Eye (tissue), 1 donor: ENCODE results near the gene EEF1A2.

Experiments
- DNase-seq: peaks from one replicate; pipeline ENCODE4 v3.0.0-alpha.2; 2015

The EEF1A2 gene

DNA sequence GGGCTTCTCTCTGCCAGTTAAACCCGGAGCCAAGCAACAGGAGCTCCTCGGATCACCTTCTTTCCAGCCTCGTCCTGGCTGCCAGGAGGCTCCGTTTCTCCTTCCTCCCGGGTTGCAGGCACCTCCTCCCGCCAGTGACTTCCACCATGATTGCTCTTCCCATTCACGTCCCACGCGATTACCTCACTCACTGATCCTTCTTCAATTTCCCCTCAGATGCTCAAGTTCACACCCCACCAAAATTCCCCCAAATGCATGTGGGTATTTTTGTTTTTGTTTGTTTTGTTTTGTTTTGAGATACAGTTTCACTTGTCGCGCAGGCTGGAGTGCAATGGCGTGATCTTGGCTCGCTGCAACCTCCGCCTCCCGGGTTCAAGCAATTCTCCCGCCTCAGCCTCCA, 51.6 kb downstream of the EEF1A2 start:
- no peak for DNase-seq

DNA sequence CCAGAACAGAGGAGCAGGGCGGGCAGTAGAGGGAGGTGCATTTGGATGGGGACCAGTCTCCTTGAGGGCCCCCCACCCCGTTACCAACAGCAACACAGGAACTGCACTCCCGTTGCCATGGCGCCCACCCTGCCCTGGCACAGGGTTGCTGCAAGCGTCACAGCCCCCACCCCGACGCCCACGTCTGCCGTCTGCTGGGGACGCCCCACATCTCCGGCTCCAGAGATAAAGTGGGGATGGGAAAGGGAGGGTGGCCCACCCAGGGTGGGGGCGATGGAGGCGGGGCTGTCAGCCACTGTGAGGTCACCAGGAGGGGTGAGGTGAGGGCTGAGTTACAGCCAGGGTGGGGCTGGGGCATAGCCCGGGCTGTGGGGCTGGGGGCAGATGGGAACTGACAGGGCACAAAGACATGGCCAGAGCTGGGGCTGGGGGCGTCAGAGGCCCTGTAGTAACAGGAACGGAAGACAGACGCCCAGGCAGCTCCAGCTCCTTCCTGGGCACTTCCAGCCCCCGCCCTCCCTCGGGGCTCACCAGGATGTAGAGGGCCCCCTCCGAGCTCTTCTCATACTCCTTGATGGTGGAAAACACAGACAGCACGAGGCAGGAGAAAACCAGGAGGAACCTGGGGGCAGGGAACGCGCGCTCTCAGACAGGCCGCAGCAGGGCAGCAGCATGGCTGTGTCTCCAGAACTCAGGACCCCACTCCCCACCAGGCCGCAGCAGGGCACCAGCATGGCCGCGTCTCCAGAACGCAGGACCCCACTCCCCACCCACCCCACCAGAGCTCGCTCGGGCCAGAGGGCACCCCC, 52.5 kb downstream of the EEF1A2 start:
- DNase-seq = no peak

DNA sequence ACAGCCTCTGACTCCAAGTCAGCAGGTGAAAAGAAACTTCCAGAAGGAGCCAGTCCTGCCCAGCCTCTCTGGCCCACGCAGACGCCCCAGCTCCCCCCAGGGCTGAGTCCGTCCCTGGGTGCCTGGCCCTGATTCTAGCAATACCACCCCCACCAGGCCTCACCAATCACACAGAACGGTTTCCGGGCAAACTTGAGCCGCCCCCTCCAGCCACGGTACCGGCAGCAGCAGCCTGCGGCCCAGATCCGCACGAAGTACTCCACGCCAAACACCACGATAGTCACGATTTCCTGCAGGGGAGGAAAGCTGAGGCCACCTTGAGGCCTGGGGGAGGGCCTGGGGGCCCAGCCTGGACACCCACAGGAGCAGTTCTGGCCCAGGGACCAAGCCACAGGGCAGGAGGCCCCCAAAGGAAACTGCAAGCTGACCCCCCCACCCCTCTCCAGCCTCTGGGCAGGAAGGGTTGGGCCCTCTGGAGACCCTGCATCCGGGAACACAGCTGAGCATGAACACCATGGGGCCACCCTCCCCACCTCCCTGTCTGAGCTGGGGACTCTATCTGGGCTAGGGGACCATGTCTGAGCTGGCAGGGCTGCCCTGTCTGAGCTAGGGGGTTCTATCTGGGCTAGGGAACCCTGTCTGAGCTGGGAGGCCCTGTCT, 53.7 kb downstream of the EEF1A2 start:
- no peak for DNase-seq

DNA sequence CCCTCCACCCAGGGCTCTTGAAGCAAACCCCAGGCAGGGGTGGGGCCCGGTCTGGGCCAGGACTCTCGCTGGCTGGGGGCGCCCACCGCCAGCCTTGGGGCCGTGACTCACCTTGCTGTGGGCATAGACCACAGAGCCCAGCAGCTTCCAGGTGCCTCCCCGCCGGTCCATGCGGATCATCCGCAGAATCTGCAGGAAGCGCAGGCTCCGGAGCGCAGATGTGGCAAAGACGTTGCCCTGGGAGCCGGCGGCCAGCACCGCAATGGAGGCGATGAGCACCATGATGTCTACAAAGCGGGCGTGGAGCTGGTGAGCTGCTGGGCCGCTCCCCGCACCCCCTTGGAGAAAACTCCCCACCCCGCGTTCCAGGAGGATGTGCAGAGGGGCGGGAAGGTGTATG, 54.3 kb downstream of the EEF1A2 start:
- no peak for DNase-seq

DNA sequence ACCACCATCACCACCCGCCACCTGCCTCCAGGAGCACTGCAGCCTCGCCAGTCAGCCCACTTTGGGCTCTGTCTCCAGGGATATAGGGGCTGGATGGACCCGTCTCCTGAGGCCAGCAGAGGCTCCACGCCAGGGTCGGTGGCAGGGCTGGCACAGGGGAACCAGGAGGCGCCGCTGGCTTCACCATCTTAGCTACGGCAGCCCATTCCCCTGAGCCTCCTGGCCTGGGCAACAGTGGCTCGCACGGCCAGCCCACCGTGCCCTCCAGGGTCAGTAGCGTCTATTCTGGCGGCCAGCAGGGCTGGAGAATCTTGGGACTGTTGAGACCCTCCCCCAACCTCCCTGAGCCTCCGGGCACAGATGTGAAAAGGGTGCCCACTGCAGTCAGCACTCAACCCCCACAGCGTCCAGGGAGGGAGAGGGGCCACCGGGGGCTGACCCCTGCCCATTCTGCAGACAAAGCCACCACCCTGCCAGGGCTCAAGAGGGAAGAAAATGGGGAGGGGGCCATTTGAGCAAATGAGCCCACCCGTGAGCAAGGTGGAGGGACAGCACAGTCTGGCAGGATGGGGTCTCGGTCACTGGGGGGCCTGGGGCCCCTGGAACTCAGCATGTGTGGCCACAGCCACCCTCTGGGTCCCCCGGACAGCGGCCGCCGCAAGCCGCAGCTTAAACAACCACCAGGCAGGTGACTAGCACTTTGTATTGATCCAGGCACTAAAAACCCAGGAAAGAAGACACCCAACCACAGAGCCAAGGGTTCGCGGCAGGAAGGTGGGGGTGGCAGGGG, 55.1 kb downstream of the EEF1A2 start:
- DNase-seq = no peak

DNA sequence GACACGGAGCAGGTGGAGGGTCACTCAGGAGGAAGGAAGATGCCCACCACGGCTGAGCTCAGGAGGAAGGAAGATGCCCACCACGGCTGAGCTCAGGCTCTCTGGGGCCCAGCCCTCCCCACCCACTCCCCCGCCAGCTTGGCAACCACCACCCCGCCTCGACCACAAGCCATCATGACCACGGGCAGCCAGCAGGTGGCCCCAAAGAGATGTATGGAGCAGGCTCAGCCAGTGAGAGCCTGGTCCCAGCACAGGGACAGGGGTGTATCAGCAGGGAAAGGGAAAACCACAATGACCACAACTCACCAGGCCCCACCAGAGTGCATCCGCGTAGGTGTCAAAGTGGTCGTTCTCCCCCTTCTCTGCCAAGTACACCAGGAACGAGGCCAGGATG, 56.8 kb downstream of the EEF1A2 start:
- DNase-seq = peak; percentile 55

DNA sequence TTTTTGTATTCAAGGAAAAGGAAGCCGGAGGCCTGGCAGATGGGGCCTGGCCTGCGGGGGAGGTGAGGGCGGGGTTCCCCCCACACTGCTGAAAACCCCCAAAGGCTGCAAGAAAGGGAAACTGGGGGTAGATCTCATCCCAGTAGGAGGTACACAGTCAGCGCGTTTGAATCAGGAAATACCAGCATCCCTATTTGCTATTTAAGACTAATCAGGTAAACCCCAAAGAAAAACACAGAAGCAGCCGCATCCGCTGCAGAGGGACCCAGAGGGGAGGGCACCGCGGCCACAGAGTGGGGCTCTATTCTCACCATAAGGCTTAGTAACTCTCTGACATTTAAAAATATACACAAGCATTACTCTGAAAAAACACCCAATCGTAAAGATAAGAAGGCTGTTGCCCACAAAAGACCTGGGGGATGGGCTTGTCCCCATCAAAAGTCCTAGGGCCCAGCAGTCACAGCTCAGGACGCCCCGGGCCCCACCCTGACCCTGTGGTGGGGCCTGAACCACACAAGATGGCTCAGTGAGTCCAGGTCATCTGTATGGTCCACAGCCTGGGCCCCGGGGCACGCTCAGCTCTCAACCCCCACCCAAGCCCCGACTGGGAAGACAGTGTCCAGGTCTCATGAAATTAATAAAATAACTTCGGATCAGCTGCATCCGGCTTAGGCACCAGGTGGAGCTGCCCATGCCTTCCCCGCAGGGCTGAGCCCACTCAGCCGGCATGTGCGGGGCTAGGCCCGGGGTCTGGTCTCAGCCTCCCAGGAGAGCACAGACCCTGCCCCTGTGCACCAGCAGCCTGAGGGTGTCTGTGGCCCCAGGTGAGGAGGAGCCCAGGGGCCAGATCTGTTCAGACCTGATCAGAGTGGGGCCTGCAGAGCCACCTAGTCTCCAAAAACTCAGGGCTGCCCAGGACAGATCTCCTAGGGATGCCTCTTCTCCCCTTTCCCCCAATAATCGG, 57.5 kb downstream of the EEF1A2 start:
- no peak for DNase-seq

DNA sequence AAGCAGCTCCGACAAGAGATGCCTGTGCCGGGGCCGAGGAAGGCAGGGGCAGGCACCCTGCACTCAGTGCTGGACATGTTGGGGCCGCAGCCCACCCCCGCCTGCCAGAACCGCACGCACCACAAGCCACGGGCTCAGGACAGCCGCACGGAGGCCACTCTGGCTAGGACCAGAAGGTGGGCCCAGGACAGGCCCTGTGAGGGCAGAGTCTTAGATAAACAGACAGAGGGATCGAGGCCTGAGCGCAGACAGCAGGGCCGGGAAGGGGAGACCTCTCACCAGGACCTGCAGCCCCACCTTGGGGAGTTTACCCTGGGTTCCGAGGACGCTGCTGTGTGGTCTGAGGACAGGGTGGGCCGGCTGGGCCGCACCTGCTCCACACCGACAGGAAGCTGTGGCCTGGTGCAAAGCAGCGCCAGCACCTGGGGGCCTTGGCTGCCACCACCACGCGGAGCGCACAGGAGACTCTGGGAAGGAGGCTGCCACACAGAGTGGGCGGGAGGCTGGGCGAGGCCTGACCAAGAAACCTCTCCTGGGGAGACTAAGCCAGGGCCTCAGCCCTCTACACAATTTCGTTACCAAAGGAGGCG, 58.4 kb downstream of the EEF1A2 start:
- DNase-seq = no peak

DNA sequence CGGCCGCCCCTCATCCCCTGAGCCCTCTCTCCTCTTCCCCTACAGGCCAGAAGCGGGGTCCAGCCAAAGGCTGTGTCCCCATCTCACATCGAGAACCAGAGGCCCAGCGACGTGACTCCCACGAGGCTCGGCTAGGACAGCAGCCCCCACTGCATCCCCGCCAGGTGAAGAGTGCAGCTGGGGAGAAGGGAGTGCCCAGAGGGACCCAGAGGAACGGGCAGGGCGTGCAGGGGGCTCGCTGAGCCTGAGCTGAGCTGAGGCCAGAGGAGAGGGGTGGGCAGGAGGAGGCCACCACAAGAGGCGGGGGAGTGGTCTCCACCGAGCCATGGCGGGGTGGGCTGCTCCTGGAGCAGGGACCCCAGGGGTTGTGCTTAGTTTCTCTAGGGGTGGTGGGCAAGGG, 59.0 kb downstream of the EEF1A2 start:
- no peak for DNase-seq

DNA sequence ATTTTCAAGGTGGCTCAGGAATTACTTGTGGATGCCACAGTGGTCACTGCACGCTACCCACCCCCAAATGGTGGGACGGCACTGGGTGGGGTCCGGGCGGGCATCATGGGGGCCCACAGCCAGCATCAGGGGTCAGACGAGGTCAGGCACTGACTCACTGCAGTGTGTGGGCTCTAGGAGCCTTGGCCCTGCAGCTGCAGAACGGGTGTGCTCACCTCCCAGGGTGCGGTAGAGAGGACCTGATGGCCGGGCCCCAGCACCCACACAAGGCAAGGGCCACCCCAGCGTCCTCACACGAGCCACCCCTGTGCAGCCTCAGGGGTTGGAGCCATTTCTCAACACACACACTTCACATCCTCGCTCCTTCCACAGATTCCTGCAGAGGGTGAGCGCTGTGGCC, 60.8 kb downstream of the EEF1A2 start:
- DNase-seq = no peak
